Measurements from ENCODE around the gene PHF21B. TPM values are rescaled to one million over a fixed set of nuclear protein-coding genes. Genes with fewer than 3 reads are reported as not detected.
"Not testable (repeated sequence)": the region's sequence is repeated elsewhere in the genome, so short reads cannot be mapped to it uniquely, and the experiment has no call there.

The PHF21B gene
- total RNA-seq, 4 donors from 2014 or later = 0.50 to 9.4 (median 1.8) TPM; not detected in 1

GRCh38 chr22:44926124-44926475 lies 83.7 kb downstream of the PHF21B start:
- Histone ChIP-seq H3K4me1 (peaks cover 0 to 6% (median 0%) of the 10 kb centered on the region in 4 donors), H3K36me3 (no peaks in the 10 kb centered on the region), H3K27ac (replicated peaks in 1 of 4) (no peak overlapping the region), H3K9me3 (peaks cover 0 to 13% (median 0%) of the 10 kb centered on the region in 4 donors), H3K27me3 (no peaks in the 10 kb centered on the region), H3K4me3 (no peak overlapping the region)
- DNase-seq (ENCODE audit: extremely low spot score) = no peak
- no peak for TF ChIP-seq POLR2A (IDR thresholded peaks at IDR 0.05; ENCODE audit: low read depth)
- TF ChIP-seq POLR2AphosphoS5 (IDR thresholded peaks at IDR 0.05) = no peak
- TF ChIP-seq EP300 (IDR thresholded peaks at IDR 0.05) = no peak
- TF ChIP-seq CTCF (IDR thresholded peaks at IDR 0.05) = no peak
- intact Hi-C loops (cut with DNase I) = no loop called here
- 90% methylated on average over 10 of the region's 11 CpGs for WGBS

GRCh38 chr22:44925465-44926123 lies 84.2 kb downstream of the PHF21B start:
- Histone ChIP-seq H3K4me3 (no peak overlapping the region), H3K9me3 (peaks cover 0 to 16% (median 0%) of the 10 kb centered on the region in 4 donors), H3K27me3 (no peaks in the 10 kb centered on the region), H3K4me1 (peaks cover 0 to 1% (median 0%) of the 10 kb centered on the region in 4 donors), H3K36me3 (no peaks in the 10 kb centered on the region), H3K27ac (replicated peaks in 1 of 4) (no peak overlapping the region)
- intact Hi-C loops (cut with DNase I) = no loop called here
- TF ChIP-seq EP300 (IDR thresholded peaks at IDR 0.05) (no peak), POLR2AphosphoS5 (IDR thresholded peaks at IDR 0.05) (no peak), POLR2A (IDR thresholded peaks at IDR 0.05; ENCODE audit: low read depth) (no peak), CTCF (IDR thresholded peaks at IDR 0.05) (no peak)
- no peak for DNase-seq (ENCODE audit: extremely low spot score)
- WGBS = 97% methylated on average over 11 of the region's 15 CpGs

DNA sequence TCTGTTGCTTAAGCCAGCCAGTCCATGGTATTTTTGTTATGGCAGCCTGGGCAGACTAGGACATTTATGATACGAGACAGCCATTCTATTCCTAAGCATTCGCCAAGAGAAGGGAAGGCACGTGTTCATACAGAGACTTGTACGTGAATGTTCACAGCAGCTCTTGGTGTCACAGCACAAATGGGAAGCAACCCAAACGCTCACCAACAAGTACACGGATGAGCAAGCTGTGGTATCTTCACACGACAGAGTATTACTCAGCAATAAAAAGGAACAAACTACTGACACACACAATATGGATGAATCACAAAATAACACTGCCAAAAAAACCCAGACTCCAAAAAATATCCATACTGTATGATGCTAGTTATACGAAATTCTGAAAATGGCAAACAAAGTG lies 85.1 kb downstream of the PHF21B start:
- 87% methylated on average over 8 of the region's 8 CpGs for WGBS

GRCh38 chr22:44924098-44924497 lies 85.7 kb downstream of the PHF21B start:
- WGBS = 85% methylated on average over 5 of the region's 5 CpGs
- DNase-seq (ENCODE audit: extremely low spot score) = no peak

More for the DNA sequence above, 85.1 kb downstream of the PHF21B start:
- TF ChIP-seq POLR2AphosphoS5 (IDR thresholded peaks at IDR 0.05) = no peak
- no peak for TF ChIP-seq POLR2A (IDR thresholded peaks at IDR 0.05; ENCODE audit: low read depth)
- TF ChIP-seq EP300 (IDR thresholded peaks at IDR 0.05) = no peak
- no peak for TF ChIP-seq CTCF (IDR thresholded peaks at IDR 0.05)
- H3K36me3 ChIP-seq = no peaks in the 10 kb centered on the region
- no peak overlapping the region for H3K27ac ChIP-seq (replicated peaks in 1 of 4)
- intact Hi-C loops (cut with DNase I) = no loop called here
- H3K27me3 ChIP-seq = no peaks in the 10 kb centered on the region
- no peak overlapping the region for H3K4me3 ChIP-seq
- no peak for DNase-seq (ENCODE audit: extremely low spot score)
- H3K9me3 ChIP-seq = peaks cover 0 to 16% (median 0%) of the 10 kb centered on the region in 4 donors
- no peaks in the 10 kb centered on the region for H3K4me1 ChIP-seq

GRCh38 chr22:44921766-44922165 lies 88.0 kb downstream of the PHF21B start:
- peaks cover 0 to 16% (median 0%) of the 10 kb centered on the region in 4 donors for H3K9me3 ChIP-seq
- H3K27ac ChIP-seq (replicated peaks in 1 of 4); H3K4me3 ChIP-seq; intact Hi-C loops (cut with DNase I); H3K27me3 ChIP-seq; H3K36me3 ChIP-seq; H3K4me1 ChIP-seq; DNase-seq (ENCODE audit: extremely low spot score): not testable (repeated sequence)
- 86% methylated on average over 11 of the region's 11 CpGs for WGBS

More at GRCh38 chr22:44924098-44924497, 85.7 kb downstream of the PHF21B start:
- no peaks in the 10 kb centered on the region for H3K27me3 ChIP-seq
- intact Hi-C loops (cut with DNase I) = no loop called here
- no peak for TF ChIP-seq POLR2AphosphoS5 (IDR thresholded peaks at IDR 0.05)
- TF ChIP-seq EP300 (IDR thresholded peaks at IDR 0.05) = no peak
- no peak for TF ChIP-seq POLR2A (IDR thresholded peaks at IDR 0.05; ENCODE audit: low read depth)
- TF ChIP-seq CTCF (IDR thresholded peaks at IDR 0.05) = no peak
- H3K27ac ChIP-seq (replicated peaks in 1 of 4) = no peak overlapping the region
- H3K9me3 ChIP-seq = peaks cover 0 to 16% (median 0%) of the 10 kb centered on the region in 4 donors
- no peak overlapping the region for H3K4me3 ChIP-seq
- no peaks in the 10 kb centered on the region for H3K36me3 ChIP-seq
- H3K4me1 ChIP-seq = no peaks in the 10 kb centered on the region

Measured in esophagus muscularis mucosa (tissue), 4 donors.